Stimulated activated CD8-positive, alpha-beta memory T cell treated with anti-CD3 and anti-CD28 coated beads, Interleukin-7, amount 100 ng/mL, for 1 hour (primary cell): ENCODE data around the gene IFT74.

Source experiments
- DNase-seq, 2 donors: peaks; one replicate each; pipeline ENCODE4 v3.0.0-alpha.2; 2020; ENCODE audit warnings: low read depth in 2 of 2

Gene IFT74

DNA sequence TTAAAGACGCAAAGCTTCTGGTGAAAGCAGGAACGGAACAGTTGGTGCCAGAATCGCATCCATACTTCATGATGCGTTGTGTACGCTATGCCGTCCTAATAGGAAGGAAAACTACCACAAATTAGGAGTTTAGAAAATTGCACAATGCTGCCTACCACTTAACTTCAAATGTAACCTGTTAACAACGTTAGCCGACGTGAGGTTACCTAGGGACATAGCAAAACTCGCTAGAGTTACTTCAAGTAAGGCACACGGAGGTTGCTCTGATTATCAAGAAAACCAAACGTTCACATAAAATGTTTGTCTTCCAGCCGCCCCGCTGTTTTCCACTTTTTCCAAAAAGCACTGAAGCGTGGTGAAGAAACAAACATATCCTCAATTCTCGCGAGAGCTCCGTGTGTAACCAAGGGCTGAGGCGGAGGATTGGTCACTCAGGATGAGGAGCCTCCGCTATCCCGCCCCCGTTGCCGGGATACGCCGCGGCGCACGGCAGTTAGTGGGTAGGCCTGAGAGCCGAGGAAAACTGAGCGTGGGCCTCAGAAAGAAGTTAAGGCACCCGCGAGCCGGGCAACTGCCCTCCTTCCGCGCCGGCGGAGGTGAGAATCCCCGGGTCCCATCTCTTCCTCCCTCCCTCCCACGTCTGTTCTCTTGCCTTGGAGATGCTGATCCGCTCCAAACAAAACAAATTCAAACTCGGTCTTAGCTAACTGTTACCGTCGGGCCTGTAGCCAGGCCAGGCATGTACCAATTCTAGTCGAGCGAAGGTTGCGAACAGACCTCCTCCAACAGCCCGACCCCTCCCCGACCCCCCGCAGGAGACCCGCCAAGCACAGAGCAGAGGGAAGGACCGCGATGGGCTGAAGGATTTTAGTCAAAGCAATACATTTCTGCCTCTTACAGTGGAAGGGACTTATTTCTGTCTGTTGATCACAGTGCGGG is at the start of gene IFT74:
TSS of gene IFT74 (plus strand) at position 492 of the 939 bp plus-strand sequence. CDS start 5,556 bp downstream, outside the sequence.
- DNase-seq = peak; percentile 80 to 83

DNA sequence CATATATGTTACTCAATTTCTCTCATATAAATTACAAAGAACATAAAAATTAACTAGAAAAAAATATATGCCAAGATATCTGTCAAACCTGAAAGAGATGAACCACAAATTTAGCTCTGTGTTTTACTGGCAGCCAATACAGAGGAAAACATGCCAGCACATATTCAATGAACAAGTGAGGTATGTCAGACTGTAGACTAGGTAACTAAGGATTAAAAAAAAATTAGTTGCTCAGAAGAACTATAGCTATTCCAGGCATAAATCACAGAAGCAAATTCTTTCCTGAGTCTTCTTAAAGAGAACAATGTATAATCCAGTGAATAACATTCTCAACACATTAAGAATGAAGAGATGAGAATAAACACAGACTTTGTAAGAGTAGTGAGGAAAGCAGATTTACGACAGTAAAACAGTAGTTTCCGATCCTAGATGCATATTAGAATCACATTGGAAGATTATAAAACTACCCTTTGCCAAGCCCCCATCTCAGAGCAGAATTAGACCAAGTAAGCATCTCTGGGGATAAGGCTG is 43.0 kb upstream of the IFT74 start:
- no peak for DNase-seq

DNA sequence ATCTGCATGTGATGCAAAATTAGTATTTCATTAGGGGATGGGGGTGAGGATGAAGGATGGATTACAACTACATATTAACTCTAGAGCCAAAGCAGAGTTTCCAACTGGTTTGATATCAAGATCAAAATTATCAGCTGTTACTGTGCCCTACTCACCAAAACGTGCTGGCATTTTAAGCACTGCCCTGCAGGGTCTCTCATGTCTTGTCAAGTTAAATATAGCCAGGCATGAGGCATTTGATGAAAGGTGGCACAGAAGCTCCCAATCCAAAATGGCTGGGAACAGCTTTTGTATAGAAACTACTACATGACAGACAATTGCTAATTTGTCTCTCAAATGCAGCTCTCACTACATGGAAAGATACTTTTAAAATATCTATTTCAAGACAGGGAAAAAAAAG is 36.5 kb upstream of the IFT74 start:
- DNase-seq = no peak

DNA sequence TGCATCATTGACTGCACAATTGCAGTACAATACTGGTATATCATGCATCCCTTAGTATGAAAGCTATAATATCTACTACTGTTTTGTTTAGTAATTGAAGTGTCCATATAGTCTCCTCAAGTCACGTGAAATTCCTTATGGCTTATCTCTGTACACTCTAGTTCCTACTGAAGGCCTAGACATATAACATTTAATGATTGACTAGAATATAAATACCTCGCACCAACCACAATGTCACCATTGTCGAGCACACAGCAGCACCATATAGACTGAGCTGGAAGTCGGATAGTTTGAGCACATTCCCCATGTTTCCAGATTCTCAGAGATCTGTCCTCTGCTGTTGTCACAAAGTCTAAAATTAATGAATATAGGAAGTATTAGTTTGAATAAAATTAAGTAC is 30.6 kb upstream of the IFT74 start:
- no peak for DNase-seq

DNA sequence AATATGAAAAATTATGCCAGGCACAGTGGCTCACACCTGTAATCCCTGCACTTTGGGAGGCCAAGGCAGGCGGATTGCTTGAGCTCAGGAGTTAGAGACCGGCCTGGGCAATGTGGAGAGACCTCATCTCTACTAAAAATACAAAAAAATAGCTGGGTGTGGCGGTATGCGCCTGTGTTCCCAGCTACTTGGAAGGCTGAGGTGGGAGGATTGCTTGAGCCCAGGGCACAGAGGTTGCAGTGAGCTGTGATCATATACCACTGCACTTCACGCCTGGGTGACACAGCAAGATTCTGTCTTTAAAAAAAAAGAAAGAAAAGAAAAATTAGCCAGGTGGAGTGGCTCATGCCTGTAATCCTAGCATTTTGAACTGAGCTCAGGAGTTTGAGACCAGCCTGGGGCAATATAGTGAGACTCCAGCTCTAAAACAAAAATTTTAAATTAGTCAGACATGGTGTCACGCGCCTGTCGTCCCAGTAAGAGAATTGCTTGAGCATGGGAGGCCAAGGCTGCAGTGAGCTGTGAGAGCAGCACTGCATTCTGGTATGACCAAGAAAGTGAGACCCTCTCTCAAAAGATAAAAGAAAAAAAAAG is 27.2 kb upstream of the IFT74 start:
- DNase-seq = no peak

DNA sequence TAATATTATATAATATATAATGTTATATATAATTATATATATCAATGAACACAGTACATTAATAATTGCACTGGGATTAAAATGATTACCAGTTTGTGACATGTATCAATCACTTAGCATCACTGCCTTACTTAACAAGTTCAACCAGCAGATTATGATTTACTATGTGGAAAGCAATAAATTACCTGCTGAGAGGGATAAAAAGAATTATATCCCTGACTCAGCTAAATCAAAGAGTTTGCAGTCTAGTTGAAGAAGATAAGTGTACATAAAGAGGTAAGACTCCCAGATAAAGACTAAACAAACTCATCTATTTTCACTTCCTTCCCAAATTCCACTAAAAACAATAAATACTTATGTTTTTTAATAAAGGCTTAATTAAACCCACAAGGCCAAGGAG is 20.4 kb upstream of the IFT74 start:
- DNase-seq = no peak

DNA sequence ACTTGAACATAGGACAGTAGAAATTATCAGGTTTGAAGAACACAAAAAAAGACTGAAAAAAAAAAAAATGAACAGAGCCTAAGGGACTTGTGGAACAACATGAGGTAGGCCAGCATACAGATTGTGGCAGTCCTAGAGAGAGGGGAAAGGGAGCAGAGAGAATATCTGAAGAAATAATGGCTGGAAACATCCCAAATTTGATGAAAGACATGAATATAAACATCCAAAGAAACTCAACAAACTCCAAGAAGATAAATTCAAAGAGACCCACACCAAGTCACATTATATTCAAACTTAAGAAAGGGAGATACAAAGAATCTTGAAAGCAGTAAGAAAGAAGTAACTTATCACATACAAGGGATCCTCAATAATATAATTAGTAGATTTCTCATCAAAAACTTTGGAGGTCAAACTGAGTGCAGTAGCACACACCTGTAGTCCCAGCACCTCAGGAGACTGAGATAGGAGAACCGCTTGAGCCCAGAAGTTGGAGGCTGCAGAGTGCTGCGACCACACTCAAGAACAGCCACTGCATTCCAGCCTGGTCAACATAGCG is 18.3 kb upstream of the IFT74 start:
- DNase-seq = no peak

DNA sequence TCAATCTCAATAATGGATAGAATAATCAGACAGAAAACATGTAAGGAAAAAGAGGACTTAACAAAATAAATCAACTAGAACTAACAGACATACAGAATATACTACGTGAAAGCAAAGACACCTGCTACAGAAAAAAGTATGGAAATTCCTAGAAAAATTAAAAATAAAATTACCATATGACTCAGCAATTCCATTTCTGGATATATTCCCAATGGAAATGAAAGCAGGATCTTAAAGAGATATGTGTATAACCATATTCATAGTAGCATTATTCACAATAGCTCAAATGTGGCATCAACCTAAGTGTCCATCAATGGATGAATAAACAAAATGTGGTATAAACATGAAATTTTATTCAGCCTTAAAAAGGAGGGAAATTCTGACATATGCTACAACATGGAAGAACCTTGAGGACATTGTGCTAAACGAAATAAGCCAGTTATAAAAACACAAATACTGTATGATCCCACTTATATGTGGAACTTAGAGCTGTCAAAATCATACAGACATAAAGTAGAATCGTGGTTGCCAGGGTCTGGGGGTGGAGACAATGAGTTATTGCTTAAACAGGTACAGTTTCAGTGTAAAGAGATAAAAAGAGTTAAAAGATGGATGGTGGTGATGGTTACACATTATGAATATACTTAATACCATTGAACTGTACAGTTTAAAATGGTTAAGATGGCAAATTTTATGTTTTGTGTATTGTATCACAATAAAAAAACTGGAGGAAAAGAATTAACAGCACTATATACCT is 16.1 kb upstream of the IFT74 start:
- no peak for DNase-seq

DNA sequence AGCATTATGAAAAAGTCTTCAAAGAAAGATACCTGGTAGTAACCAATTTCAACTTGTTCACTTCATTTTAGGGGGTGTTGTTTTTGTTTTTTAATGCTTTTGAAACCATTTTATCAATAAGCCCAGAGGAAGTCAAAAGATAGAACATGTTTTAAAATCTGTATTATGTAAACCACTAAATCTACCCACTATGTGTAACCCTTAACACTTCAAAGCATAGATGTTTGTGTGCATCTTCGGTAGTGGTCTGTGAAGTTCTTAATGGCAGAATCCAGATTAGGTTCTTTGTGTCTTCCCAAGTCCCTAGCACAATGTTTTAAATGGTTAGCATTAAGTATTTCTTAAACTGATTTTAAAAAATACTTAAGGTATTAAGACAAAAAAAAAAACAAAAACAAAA is 15.4 kb upstream of the IFT74 start:
- no peak for DNase-seq

DNA sequence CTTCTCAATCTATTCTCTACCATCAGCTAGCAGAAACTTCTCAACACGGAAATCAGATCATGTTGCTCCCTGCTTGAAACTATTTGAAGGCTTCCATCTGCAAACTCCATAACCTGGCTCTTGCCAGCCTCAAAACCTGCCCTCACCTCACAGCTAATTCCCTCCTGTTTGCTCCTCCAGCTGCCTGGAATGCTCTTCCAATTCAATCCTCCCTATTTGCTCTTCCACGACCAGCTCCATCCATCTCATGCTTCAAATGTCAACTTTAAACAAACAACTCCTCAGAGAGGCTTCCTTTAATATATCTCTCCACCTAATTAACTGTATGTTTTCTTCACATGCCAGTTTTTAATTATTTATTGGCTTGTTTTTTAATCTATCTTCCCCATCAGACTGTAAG is 10.6 kb upstream of the IFT74 start:
- DNase-seq = no peak

DNA sequence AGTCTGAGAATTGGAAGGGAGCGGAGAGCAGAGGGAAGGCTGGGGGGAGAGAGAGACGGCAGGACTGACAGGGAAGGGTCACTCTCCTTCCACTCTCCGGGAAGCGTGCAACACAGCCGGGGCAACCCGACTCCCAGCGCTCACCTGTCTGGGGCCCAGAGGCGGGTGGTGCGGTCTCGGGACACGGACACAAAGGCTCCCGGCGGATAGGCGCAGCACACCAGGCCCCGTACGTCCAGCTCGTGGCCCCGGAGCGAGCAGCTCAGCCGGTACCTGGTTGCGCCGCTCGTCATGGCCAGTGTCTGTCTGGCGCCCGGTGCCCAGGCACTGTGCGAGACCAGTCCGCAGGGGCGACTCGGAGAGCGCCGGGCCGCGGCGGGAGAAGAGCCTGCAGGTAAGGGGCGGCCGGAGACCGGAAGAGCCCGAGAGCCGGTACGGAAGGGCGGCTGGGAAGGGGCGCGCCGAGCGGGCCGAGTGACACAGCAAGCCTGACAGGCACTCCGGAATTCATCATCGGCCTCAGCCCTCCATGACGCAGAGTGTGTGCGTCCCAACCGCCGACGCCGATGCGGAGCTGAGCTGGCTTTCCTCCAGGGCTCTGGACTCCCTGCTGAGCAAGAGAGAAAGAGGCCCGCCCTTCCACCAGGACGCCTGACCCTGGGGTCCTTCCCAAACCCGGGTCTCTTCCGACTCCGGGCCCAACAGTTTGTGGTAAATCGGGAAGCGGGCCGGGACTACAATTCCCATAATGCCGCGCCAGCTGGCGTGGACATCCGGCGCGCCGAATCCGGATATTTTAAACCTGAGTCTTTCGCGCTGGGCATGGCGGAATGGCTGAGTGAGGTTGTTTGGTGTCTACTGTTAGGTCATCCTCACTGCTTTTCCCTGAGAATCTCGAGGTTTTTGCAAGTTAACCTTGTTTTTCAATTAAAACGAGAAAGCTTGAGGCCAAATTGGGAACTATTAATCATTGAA is 9.2 kb upstream of the IFT74 start, which contains the start of gene PLAA:
TSS of gene PLAA (minus strand) at position 490 of the 975 bp plus-strand sequence. CDS start at position 293, 197 bp downstream.
- peak; percentile 68 to 69 for DNase-seq

DNA sequence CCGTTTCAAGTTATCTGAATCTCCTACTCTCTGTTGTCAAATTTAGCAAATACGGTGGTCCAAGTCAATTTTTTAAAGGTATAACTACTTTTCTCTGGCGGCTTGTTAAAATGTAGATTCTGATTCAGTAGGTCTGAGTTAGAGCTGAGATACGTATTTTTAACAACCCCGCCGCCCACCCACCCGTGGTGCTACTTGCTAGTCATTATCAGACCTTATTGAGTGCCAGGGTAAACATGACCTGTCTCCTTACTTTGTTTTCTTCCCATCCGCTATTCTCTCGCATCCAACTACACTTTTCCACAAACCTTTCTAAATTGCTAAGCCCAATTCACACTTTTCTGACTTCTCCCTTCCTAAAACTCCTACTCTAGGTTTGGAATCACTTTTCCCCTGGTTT is 8.5 kb upstream of the IFT74 start:
- DNase-seq = no peak

DNA sequence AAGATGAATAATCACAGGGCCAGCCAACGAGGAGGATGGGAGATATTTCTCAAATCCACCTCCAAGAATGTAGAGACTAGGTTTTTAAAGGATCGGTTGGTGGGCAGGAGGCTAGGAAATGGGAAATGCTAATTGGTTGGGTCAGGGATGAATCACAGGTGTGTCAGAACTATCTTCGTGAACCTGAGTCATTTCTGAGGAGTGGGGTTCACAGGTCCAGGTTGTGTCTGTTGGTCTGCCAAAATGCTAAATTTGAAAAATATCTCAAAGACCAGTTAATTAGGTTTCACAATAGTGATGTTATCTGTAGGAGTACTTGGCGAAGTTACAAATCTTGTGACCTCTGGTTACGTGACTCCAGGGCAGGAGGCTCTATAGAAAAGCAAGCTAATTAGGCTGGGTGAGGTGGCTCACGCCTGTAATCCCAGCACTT is 6.6 kb upstream of the IFT74 start:
- DNase-seq = no peak

DNA sequence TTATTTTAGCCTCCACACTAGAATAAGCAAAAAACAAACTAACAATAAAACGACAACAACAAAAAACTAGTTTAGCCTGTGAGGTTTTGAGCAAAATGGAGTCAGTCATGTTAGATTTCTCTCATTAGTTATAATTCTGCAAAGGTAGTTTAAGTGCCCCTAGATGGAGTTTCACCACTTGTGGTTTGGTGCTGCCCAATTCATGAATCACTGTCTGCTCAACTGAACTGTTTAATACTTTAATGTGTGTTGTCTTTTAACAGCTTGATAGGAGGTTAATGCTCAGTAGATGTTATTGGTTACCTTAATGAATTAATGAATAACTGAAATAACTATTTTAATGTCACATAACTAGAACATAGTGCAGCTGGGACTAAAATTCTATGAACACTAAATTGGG is 5.7 kb upstream of the IFT74 start:
- no peak for DNase-seq

DNA sequence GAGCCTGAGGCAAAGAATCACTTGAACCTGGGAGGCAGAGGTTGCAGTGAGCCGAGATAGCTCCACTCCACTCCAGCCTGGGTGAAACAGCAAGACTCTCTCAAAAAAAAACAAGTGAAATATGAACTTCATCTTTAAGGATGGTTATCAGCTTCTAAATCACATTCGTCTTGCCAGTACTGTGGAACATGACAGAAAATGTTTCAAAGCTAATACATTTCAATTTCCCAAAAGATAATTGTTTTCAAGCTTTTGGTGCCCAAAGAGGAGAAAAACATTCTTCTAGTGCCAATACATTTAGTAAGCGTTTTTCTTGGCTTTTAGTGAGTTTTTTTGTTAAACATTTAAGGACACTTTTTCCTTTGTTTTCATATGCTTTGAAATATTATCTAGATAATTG is 4.4 kb upstream of the IFT74 start:
- no peak for DNase-seq

DNA sequence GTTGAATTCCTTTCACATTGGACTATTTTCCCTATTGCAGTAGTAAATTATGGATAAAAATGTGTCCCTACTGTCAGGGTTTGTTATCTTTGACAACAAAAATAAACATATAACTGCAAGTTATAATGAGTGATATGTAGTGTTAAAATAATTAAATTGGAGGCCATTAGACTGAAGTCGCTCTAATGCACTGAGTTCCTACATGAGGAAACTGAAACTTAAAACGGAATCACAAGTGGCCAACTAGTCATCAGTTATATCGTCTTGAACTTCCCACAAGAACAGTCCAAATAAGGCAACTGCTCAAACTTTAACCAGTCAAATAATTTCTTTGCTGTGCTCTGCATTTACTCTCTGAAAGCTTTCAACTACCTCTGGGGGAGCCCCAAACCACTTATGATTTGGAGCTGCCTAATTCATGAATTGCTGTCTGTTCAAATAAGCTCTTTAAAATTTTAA is 2.1 kb upstream of the IFT74 start:
- no peak for DNase-seq

DNA sequence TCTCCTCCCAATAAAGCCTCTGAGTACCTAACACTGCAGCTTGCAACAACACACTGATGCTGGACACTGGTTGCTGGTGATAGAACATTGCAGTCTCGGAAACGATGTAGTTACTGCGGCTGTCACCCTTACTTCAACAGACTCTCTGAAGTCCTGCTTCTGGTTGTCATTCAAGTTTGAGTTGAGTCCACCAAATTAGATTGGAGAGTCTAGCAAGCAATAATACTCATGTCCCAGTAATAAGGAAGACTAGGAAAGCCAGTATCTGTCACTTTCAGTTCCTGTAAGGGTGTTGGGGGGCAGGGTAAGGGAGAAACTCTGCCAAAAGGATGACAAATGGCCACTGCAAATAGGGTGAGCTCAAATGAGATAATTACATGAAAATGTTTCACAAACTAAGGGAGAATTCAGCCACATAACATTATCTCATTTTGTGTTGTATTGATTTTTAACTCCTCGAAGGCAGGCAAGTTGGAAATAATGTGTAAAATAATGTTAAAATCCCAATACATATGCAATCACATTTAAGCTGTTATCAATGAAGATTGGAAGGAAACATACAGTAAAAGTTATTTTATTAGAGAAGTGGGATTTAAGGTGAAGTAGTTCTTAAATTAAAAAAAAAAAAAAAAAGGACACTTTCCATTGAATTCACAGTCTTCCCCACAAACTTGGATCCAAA is 849 bp upstream of the IFT74 start:
- no peak for DNase-seq

DNA sequence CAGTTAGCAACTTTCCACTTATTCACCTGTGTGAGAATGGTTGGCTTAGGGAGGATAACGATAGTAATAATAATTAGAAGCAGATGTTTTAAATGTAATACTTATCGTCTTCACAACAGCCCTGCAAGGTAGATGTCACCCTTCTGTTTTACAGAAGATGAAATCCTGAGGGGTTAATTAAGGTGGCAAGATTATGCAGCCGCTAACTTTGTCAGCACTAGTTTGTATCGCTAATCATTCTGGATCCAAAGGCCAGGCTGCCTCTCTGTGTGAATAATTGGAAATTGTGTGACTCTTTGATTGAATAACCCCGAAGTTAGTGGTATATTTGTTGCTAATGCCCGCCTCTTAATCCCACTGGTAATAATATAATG is 635 bp downstream of the IFT74 start:
- no peak for DNase-seq

DNA sequence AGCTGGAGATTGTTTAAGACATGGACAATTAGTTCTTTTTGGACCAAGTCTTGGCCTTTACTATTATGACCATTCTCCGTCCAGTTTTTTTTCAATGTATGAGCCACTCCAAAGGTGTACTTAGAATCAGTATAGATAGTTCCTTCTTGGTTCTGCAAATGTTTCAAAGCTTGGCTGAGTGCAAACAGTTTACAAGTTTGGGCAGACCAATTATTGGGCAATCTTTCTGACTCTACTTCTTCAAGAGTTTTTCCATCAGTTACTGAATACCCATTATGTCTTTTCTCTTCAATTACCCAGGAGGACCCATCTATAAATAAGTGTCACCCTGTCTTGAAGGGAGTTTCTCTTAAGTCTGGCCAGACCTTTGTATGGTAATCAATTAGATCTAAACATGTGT is 15.5 kb downstream of the IFT74 start:
- DNase-seq = no peak

DNA sequence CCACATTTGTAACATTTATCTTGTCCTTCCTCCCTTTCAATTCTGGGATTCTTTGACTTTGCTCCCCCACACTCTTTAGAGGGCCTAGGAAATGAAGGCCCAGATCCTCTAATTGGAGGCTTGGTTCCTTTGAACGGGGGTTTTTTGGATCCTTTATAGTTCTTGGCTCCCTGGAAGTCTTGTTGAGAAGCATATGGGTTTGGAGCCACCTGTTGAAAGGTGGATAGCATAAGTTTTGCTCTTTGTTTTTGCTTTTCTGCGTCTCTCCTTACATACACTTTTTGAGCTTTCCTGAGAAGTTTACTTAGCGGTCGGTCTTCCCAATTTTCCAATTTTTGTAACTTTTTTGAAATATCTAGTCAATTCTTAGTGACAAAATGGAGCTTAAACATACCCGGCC is 17.8 kb downstream of the IFT74 start:
- no peak for DNase-seq
